ENCODE results near the gene TIGD6. TPM values are rescaled to one million over a fixed set of nuclear protein-coding genes. Genes with fewer than 3 reads are reported as not detected.

Gene TIGD6
- total and polyA plus RNA-seq, 4 donors: 1.3 to 2.9 (median 2.1) TPM

DNA sequence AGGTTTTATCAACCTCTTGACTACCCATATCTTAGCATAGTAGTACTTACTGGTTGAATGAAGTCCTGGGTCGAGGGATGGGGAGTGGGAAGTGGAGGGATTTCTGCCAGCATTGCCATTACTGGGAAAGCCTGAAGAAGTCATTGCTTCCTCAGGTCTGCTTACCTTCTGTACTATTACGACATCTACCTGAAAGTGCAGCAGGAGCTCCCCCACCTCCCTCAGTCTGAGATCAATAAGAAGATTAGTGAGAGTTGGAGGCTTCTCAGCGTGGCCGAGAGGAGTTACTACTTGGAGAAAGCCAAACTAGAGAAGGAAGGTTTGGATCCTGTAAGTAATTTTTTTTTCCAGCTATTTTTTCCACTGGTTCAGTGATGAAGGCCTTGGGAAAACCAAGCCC is 5.9 kb upstream of the TIGD6 start:
- Histone ChIP-seq H3K27me3 (ENCODE audit: control insufficient read depth in 4 of 4, insufficient read depth in 4 of 4, low read length in 3 of 4) (no peaks in the 10 kb centered on the region), H3K4me3 (ENCODE audit: low read depth in 1 of 3, low read length in 3 of 3) (no peak overlapping the region), H3K36me3 (ENCODE audit: control insufficient read depth in 4 of 4, insufficient read depth in 3 of 4, low read depth in 1 of 4, low read length in 3 of 4) (peaks cover 1 to 35% (median 24%) of the 10 kb centered on the region in 4 donors), H3K9ac (ENCODE audit: low read depth in 1 of 2, low read length in 2 of 2) (no peak overlapping the region), H3K9me3 (ENCODE audit: control insufficient read depth in 4 of 4, low read length in 3 of 4) (no peaks in the 10 kb centered on the region), H3K4me1 (ENCODE audit: control insufficient read depth in 4 of 4, insufficient read depth in 4 of 4, low read length in 3 of 4) (peaks cover 0 to 12% (median 10%) of the 10 kb centered on the region in 4 donors), H3K27ac (ENCODE audit: low read depth in 1 of 2, low read length in 2 of 2) (no peak overlapping the region)
- WGBS: 97% methylated on average over 4 of the region's 4 CpGs
- no peak for TF ChIP-seq NR2F2 (IDR thresholded peaks at IDR 0.05)
- TF ChIP-seq, protein P1, sequence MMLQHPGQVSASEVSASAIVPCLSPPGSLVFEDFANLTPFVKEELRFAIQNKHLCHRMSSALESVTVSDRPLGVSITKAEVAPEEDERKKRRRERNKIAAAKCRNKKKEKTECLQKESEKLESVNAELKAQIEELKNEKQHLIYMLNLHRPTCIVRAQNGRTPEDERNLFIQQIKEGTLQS (IDR thresholded peaks at IDR 0.05): no peak
- TF ChIP-seq FOXA1 (IDR thresholded peaks at IDR 0.05): no peak
- TF ChIP-seq, protein P2, sequence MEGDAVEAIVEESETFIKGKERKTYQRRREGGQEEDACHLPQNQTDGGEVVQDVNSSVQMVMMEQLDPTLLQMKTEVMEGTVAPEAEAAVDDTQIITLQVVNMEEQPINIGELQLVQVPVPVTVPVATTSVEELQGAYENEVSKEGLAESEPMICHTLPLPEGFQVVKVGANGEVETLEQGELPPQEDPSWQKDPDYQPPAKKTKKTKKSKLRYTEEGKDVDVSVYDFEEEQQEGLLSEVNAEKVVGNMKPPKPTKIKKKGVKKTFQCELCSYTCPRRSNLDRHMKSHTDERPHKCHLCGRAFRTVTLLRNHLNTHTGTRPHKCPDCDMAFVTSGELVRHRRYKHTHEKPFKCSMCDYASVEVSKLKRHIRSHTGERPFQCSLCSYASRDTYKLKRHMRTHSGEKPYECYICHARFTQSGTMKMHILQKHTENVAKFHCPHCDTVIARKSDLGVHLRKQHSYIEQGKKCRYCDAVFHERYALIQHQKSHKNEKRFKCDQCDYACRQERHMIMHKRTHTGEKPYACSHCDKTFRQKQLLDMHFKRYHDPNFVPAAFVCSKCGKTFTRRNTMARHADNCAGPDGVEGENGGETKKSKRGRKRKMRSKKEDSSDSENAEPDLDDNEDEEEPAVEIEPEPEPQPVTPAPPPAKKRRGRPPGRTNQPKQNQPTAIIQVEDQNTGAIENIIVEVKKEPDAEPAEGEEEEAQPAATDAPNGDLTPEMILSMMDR (IDR thresholded peaks at IDR 0.05; ENCODE audit: low read depth, low read length, missing input control): no peak
- TF ChIP-seq TAF1 (conservative IDR thresholded peaks at IDR 0.05): no peak
- no peak for TF ChIP-seq HNF4A (conservative IDR thresholded peaks at IDR 0.05)
- TF ChIP-seq JUND (IDR thresholded peaks at IDR 0.05): no peak
- no peak for TF ChIP-seq YY1 (IDR thresholded peaks at IDR 0.05)
- TF ChIP-seq HNF4G (IDR thresholded peaks at IDR 0.05): no peak
- TF ChIP-seq, protein P3, sequence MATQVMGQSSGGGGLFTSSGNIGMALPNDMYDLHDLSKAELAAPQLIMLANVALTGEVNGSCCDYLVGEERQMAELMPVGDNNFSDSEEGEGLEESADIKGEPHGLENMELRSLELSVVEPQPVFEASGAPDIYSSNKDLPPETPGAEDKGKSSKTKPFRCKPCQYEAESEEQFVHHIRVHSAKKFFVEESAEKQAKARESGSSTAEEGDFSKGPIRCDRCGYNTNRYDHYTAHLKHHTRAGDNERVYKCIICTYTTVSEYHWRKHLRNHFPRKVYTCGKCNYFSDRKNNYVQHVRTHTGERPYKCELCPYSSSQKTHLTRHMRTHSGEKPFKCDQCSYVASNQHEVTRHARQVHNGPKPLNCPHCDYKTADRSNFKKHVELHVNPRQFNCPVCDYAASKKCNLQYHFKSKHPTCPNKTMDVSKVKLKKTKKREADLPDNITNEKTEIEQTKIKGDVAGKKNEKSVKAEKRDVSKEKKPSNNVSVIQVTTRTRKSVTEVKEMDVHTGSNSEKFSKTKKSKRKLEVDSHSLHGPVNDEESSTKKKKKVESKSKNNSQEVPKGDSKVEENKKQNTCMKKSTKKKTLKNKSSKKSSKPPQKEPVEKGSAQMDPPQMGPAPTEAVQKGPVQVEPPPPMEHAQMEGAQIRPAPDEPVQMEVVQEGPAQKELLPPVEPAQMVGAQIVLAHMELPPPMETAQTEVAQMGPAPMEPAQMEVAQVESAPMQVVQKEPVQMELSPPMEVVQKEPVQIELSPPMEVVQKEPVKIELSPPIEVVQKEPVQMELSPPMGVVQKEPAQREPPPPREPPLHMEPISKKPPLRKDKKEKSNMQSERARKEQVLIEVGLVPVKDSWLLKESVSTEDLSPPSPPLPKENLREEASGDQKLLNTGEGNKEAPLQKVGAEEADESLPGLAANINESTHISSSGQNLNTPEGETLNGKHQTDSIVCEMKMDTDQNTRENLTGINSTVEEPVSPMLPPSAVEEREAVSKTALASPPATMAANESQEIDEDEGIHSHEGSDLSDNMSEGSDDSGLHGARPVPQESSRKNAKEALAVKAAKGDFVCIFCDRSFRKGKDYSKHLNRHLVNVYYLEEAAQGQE (IDR thresholded peaks at IDR 0.05): no peak
- TF ChIP-seq EGR1 (IDR thresholded peaks at IDR 0.05; ENCODE audit: low read depth in 2 of 2): no peak
- TF ChIP-seq RAD21 (IDR thresholded peaks at IDR 0.05): no peak
- TF ChIP-seq, protein P4, sequence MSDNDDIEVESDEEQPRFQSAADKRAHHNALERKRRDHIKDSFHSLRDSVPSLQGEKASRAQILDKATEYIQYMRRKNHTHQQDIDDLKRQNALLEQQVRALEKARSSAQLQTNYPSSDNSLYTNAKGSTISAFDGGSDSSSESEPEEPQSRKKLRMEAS (IDR thresholded peaks at IDR 0.05): no peak
- TF ChIP-seq, protein P5, sequence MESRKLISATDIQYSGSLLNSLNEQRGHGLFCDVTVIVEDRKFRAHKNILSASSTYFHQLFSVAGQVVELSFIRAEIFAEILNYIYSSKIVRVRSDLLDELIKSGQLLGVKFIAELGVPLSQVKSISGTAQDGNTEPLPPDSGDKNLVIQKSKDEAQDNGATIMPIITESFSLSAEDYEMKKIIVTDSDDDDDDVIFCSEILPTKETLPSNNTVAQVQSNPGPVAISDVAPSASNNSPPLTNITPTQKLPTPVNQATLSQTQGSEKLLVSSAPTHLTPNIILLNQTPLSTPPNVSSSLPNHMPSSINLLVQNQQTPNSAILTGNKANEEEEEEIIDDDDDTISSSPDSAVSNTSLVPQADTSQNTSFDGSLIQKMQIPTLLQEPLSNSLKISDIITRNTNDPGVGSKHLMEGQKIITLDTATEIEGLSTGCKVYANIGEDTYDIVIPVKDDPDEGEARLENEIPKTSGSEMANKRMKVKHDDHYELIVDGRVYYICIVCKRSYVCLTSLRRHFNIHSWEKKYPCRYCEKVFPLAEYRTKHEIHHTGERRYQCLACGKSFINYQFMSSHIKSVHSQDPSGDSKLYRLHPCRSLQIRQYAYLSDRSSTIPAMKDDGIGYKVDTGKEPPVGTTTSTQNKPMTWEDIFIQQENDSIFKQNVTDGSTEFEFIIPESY (IDR thresholded peaks at IDR 0.05): no peak
- DNase-seq (ENCODE audit: low spot score): no peak
